Activated effector memory CD4-positive, alpha-beta T cell treated with Interleukin-2 at 50 U/mL for 16 hours (primary cell): ENCODE data around the gene MYBPC2.

Experiments
- DNase-seq: peaks from one replicate; pipeline ENCODE4 v3.0.0-alpha.2; 2020

The MYBPC2 gene

DNA sequence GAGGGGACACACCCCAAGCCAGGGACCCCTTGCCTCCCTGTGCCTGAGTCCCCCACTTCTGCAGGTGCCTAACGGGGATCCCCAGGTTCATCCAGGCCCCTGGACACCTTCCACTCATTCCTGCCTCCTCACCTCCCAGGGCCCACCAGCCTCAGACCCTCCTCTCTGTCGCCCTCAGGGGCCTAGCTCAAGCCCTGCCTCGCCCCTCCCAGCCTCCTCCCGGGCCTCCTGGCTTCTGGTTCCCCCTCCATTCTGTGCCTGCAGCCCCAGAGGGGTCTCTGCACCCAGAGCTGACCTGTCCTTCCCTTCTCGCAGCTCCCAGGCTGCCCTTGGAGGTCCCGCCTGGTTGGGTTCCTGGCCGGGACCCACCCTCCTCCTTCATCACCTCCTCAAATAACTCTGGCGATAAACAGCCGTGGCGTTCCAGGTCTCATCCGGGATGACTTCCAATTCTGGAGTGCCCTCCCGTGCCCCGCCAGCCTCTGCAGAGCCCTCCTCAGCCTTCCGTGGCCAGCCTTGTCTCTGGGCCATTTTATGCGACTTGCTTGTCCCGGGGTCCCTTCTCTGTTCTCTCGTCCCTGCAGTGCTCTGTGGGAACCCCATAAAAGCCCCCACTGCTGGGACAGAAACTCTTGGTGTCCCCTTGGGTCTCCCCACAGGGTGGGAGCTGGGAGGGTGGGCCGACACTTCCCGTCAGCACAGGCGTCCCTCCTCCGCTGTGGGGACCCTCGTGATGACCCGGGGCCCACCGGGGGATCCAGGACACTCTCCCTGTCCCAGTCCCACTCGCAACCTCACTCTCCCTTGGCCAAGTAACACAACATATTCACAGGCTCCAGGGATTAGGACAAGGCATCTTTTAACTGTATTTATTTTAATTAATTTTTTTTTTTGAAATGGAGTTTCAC lies 69.1 kb downstream of the MYBPC2 start:
- no peak for DNase-seq

DNA sequence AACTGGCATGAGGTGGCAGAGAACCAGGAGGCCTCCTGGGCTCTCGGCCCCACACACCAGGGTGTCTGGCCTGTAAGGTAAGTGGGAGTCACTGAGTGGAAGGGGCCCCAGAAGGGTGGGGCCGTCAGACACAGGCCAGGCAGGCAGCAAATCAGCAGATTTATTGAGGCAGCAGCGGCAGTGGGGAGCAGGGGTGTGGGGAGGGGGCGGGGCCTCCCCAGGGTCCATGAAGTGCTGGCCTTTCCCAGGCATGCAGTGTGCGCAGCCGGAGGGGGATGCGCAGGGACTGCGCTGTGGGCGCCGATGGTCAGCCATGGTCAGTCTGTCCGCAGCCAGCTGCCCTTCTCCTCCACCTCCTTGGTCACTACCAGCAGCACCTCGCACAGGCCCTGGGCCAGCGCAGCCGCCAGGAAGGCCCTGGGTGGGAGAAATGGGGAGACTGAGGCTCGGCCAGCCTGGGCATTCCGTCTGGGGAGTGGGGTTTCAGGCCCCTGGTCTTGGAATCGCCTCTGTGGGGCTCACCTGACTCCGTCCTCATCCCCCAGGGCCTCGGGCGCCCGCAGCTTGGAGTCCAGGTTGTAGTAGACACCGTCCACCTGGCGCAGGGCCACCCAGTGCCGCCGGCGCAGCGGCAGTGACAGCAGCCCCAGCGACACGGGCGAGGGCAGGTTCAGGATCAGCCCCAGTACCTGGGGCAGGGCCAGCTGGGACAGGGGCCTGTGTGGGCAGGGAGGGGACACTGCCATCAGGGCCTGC lies 73.3 kb downstream of the MYBPC2 start:
- no peak for DNase-seq

DNA sequence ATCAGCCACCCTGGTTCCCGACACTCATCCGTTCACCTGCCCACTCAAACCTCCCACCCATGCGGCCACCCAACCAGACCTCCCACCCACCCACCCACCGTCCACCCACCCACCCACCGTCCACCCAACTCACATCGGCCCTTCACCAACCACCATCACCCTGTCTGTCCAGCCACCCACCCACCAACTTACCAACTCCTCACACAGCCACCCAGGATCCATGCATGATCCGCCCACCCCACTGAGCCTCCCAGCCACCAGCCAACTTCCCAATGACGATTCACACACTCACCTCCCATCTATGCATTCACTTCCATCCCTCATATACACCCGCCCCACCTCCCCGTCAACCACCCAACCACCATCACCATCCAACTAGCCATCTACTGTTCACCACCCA lies 74.0 kb downstream of the MYBPC2 start:
- no peak for DNase-seq

DNA sequence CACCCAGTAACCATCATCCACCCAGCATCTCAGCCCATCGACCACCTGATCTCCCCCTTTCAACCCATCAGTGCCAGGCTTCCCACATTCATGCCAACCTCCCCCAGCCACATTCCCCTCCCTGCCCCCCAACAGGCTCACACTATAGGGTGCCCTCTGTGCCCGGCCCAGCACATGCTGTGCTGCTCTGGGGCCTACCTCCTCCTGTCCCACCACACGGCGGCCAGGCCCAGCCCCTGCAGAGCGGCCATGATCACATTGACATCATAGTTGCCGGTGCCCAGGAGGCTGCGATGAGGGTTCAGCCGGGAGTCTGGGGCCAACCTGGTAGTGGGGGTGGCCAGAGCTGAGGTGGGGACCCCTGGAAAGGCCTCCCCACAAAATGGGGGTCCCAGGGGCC lies 74.7 kb downstream of the MYBPC2 start:
- no peak for DNase-seq

DNA sequence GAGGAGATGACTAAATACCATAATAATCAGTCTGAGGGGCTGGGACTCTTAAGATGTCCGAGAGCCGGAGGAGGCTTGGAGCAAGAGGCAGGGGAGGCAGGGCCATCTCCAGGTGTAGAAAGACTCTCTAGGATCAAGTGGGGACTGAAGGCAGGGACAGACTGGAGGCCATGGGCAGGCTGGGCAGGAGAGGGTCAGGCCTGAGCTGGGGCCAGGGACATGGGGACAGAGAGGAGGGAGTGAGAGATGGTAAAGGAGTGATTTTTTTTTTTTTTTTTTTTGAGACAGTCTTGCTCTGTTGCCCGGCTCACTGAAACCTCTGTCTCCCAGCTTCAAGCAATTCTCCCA lies 76.1 kb downstream of the MYBPC2 start:
- DNase-seq, result no peak

DNA sequence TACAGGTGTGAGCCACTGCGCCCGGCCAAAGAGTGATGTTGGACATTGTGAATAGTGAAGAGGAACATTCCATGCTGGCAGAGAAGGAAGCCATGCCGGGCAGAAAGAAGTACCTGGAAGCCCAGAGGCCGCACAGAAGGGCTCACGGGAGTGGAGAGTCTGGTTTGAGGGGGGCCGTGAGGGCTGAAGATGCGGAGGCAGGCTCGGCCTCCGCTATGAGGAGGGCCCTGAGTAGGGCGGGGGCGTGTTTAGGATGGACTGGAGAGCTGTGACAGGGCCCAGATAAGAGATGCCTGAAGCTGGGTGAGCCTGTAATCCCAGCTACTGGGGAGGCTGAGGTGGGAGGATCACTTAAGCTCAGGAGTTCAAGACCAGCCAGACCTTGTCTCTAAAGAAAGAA lies 76.7 kb downstream of the MYBPC2 start:
- DNase-seq, result no peak

DNA sequence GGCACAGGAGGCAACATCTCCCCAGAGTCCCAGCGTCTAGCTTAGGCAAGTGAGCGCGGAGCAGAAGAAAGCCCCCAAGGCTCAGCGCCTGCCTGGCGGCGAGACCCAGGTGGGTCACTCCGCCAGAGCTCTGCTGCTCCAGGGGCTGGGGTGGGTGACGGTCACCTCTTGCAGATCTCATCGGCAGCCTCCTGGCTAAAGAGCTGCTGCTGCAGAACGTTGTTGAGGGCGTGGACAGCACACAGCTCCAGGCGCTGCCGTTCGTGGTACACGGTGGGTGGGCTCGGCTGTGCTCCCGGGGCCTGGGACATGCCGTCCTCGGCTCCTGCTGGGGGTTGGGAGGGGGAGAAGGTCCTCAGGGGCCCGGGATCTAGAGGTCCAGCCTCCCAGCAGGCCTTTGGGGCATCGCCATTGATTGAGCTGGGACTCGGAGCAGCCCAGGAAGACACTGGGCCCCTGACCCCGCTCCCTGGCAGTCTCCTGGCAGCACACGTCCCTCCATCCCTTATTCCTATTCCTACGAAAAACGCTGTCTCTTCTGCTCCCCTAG lies 77.5 kb downstream of the MYBPC2 start:
- DNase-seq, result no peak

DNA sequence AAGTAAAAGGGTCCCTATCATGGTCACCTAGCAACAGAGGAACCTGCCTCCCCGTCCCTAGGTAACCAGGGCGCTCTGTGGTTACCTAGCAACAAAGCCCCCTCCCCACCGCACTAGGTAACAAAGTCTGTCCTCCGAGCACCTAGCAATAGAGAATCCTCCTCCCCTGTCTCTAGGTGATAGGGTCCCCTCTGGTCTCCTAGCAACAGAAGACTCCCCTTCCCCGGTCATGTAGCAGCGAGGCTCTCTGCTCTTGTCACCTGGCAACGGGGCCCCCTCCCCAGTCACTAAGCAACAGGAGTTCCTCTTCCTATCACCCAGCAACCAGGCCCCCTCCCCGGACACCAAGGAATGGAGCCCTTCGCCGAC lies 78.0 kb downstream of the MYBPC2 start:
- DNase-seq, result no peak

DNA sequence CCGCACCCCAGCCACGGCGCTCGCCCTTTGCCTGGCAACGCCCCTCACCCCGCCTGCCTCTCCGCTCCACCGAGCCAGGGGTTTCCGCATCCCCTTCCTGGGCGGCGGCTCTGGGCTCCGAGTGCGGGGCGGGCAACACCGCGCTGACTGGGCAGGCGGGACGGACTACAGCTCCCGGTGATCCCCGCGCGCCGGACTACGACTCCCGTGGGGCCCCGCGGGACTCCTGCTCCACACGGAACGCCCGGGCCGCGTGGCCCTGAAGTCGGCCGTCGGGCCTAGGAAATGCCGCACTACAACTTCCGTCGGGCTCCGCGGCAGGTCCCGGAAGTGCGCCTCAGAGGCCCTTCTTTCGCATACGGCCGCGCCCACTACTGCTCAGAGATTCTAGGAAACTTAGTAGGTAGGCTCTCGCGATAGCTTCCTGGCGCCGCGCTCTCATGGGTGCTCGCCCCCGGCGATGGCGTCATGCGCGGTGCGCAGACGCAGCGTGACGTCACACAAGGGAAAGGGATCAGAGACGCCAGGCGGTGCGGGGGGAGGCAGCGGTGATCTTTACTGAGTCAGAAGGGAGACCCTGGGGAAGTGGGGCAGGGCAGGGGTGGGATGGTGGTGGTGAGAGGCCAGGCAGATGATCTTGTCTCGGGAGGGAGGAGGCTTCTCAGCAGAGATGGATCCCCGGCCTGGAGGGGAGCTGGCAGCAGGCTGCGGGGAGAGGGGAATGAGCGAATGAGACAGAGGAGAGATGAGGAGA lies 78.6 kb downstream of the MYBPC2 start, which contains the start of gene JOSD2:
Gene JOSD2, minus strand, starts transcription at position 123 of the 754 bp plus-strand sequence. CDS start 760 bp downstream, outside the sequence.
- peak; percentile 96 for DNase-seq

DNA sequence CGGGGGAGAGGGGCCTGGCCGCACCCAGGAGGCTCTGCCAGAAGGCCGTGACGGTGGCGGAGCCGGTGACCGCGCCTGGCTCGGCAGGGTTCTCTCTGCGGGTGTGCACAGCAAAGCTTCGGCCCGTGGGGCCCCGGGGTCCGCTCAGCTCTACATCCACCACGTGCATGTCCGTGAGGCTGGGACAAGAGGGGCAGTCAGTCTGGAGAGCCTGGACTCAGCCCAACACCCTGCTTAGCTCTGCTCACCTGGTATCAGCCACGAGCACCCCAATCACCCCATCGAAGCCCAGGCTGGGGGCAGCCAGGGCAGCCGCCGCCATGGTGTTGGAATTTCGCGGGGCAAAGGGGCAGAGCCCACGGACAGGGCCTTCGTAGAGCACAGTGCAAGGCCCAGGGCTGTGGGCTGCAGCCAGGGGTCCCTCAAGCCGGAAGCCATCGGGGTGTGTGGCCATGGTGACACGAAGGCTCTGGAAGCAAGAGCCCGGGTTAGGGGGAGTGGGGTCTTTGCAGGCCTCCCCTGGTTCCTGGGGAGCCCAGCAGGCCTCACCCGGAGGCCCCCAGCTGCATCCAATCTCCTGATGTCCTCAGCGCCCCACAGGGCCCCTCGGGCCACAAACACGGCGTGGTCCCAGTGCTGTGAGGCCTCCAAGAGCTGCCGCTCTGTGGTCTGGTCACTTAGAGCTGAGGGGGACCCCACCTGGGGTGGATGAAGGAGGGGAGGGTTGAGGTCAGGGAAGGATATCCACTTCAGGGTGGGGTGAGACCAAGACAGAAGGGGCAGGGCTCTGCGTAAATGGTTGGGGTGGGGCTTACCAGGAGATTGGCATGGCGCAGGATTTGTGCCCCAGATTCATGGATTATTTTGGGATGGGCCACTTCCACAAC lies 79.7 kb downstream of the MYBPC2 start:
- no peak for DNase-seq

DNA sequence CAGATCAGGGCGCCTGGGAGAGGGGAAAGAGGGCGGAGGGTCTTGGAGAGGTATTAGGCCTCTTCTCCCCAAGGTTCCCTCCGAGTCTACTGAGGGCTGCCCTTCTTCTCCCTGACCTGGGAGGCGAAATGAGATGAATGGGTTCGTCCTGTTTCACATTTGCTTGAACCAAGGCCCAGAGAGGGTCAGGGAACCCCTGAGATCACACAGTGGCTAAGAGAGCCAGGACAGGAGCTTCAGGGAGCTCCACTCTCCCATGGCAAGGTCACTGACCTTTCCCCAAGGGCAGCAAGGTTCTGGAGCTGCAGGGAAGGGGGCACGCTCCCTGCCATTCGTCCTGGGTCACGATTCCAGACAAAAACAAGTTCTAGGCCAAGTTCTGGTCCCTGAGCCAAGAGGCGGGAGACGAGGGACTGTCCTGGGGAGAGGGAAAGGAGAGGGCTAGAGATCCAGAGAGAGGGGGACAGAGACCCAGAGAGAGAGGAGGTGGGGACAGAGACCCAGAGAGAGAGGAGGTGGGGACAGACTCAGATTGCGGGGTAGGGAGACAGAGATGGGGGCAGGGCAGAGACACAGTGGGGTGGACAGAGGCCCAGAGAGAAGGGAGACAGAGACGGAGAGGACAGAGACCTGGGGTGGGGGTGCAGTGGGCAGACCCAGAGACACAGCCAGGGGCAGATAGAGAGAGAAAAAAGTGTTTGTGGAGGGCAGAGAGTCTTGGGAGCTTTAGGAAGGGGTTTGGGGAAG lies 80.5 kb downstream of the MYBPC2 start:
- no peak for DNase-seq

DNA sequence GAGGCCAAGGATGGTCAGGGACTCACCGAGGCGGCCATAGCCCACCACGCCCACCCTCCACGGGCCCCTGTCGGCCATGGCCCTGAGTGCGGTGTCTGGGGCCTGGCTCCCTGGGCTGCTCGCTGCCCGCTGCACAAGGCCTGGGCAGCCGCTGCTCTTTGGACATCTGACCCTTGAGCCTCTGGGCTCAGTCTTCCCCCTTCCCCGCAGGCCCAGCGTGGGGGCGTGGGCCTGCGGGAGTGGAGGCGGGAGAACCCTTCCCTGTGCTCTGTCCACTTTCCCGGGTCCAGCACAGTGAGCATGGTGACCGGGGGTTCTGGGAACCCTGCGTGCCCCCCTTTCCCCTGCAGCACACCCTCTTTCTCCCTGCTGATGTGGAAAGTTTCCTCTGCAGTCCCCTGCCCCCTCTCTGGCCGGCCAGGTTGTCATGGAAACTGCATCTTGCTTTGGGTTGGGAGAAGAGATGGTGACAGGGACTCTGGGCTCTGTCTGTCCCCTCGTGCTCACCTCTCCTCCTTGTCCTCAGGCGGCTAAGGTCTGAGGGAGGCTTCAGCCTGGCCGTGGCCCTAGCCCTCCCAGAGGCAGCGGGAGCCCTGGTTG lies 81.2 kb downstream of the MYBPC2 start, which contains the start of gene ASPDH:
Gene ASPDH, minus strand, starts transcription at position 168 of the 600 bp plus-strand sequence. Its CDS starts 90 bp downstream, at position 78.
- DNase-seq, result no peak

DNA sequence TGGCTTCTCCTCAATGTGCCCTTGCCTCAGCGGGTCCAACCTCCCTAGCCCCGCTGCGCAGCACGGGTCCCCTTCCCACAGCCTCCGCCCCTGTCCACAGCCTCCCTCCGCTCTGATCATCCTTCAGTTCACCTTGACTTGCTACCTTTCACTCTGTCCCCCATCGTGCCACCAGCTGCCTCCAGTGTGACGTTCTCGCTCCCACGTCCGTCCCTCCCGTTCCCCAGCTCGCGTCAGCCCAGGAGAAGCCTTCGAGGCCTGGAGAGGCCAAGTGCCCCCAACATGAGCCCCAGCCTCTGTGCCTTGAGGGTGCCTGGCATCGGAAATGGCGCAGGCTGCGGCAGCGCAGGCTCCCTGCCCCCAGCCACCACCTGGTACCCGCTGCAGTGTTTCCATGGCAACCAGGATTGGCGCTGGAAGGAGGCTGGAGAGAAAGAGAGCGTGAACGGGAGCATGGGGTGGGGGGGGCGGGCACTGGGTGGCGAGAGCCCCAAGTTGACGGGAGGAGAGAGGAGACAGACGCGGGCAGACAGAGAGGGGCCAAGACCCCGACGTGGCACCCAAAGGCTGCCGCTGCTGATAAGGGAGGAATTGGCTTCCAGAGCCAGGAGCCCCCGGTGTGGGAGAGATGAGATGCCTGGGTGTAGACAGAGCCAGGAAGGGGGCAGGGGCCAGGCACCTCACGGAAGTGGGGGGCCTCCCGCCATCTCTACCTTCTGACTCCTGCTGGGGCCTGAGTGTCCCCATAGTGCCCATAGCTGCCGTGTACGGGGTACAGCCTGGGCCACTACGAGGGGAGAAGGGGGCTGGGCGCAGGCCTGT lies 81.9 kb downstream of the MYBPC2 start:
- no peak for DNase-seq

DNA sequence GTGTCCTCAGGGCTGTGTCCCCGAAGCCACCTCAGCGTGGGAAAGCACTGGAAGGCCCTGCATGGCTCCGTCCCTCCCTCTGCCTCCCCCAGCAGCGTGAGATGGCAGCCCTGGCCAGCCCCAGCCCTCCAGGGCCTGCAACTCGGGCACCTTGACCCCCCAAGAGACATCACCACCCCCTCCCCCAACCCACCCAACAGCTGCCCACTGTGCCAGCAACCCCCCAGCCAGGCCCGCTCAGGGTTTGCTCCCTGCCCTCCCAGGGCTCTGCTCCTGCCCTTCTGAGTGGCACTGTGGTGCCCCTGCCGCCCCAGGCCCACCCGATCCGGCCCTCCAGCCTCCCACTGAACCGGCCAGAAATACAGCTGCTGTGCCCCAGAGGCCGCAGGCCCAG lies 82.5 kb downstream of the MYBPC2 start:
- no peak for DNase-seq
